IMR-90 (cell line): ENCODE data around the gene LAMC3. TPM values are rescaled to one million over a fixed set of nuclear protein-coding genes. Genes with fewer than 3 reads are reported as not detected.

ENCODE experiments used
- ATAC-seq: fragments of 200-7000 bp; cut with Tn5 transposase; 2 replicates; pipeline ENCODE4 v1.9.1; 2020; ENCODE audit warnings: low read depth, mild to moderate bottlenecking, moderate library complexity
- BruUV-seq: library from RNA; stranded (reverse); fragments of 400-500 nt; replicated peaks from 2 replicates; lab custom pipeline; 2021; lab: Mats Ljungman, UMichigan
- CTCF ChIA-PET: fragments of 300-600 bp; formaldehyde crosslinking; extraction: SDS; loops from one replicate; lab custom pipeline; 2021; ENCODE audit warnings: antibody characterized with exemption; lab: Yijun Ruan, JAX
- POLR2A ChIA-PET: fragments of 300-600 bp; sonication (Branson Sonifier 250); formaldehyde crosslinking; loops from one replicate; lab custom pipeline; 2022; ENCODE audit warnings: antibody characterized with exemption; ENCODE audit not compliant: unreplicated experiment; lab: Charles Lee
- DNase-seq: peaks from one replicate; pipeline ENCODE4 v3.0.0; 2013
- H2AFZ ChIP-seq: replicated peaks from 2 replicates; pipeline ENCODE3; 2013; ENCODE audit warnings: low read length, mild to moderate bottlenecking; ENCODE audit not compliant: poor library complexity
- H2AK5ac ChIP-seq: 2 replicates; pipeline ENCODE4 v1.6.1; 2013; ENCODE audit warnings: low read depth, low read length, inconsistent platforms
- H2AK9ac ChIP-seq: replicated peaks from 2 replicates; pipeline ENCODE3; 2013; ENCODE audit warnings: mild to moderate bottlenecking, low read depth, low read length, moderate library complexity; ENCODE audit not compliant: poor library complexity
- H2BK120ac ChIP-seq: 2 replicates; pipeline ENCODE4 v1.6.1; 2013; ENCODE audit warnings: low read depth, low read length, inconsistent platforms
- H2BK15ac ChIP-seq: 3 replicates; pipeline ENCODE4 v1.6.1; 2013; ENCODE audit warnings: low read depth, low read length, inconsistent platforms
- H2BK20ac ChIP-seq: 2 replicates; pipeline ENCODE4 v1.6.1; 2013; ENCODE audit warnings: low read depth, mild to moderate bottlenecking, inconsistent platforms, low read length, moderate library complexity
- H2BK5ac ChIP-seq: 2 replicates; pipeline ENCODE4 v1.6.1; 2013; ENCODE audit warnings: mild to moderate bottlenecking, low read depth, low read length, inconsistent platforms; ENCODE audit not compliant: poor library complexity, severe bottlenecking
- H3K14ac ChIP-seq: replicated peaks from 2 replicates; pipeline ENCODE4 v1.6.1; 2013; ENCODE audit warnings: low read depth, low read length, inconsistent platforms
- H3K18ac ChIP-seq: 2 replicates; pipeline ENCODE4 v1.6.1; 2013; ENCODE audit warnings: low read depth, low read length, control low read depth
- H3K23ac ChIP-seq: 2 replicates; pipeline ENCODE4 v1.6.1; 2013; ENCODE audit warnings: low read depth, low read length, inconsistent platforms
- H3K27ac ChIP-seq: 2 replicates; pipeline ENCODE4 v1.5.1; 2013; ENCODE audit warnings: mild to moderate bottlenecking, control low read depth, low read length; ENCODE audit not compliant: insufficient read depth
- H3K27me3 ChIP-seq: 2 replicates; pipeline ENCODE4 v1.6.1; 2013; ENCODE audit warnings: low read length; ENCODE audit not compliant: control insufficient read depth, insufficient read depth
- H3K36me3 ChIP-seq: 2 replicates; pipeline ENCODE4 v1.6.1; 2013; ENCODE audit warnings: low read length, mixed read lengths; ENCODE audit not compliant: control insufficient read depth, insufficient read depth
- H3K4ac ChIP-seq: 2 replicates; pipeline ENCODE4 v1.6.1; 2013; ENCODE audit warnings: low read depth, low read length, inconsistent platforms
- H3K4me1 ChIP-seq: 2 replicates; pipeline ENCODE4 v1.6.1; 2013; ENCODE audit warnings: low read length, mixed read lengths; ENCODE audit not compliant: control insufficient read depth, insufficient read depth
- H3K4me2 ChIP-seq: 2 replicates; pipeline ENCODE4 v1.6.1; 2013; ENCODE audit warnings: low read depth, mild to moderate bottlenecking, control low read depth, low read length, moderate library complexity
- H3K4me3 ChIP-seq: 2 replicates; pipeline ENCODE4 v1.5.1; 2013; ENCODE audit warnings: low read depth, mild to moderate bottlenecking, control low read depth, low read length, moderate library complexity; ENCODE audit not compliant: insufficient read depth
- H3K56ac ChIP-seq: 2 replicates; pipeline ENCODE4 v1.6.1; 2013; ENCODE audit warnings: low read length, inconsistent platforms; ENCODE audit not compliant: insufficient read depth; ENCODE audit errors: extremely low read depth
- H3K79me1 ChIP-seq, 2 experiments: 2 replicates each; pipeline ENCODE4 v1.6.1; 2013; ENCODE audit warnings: low read length in 2 of 2, inconsistent platforms in 1 of 2, low read depth in 1 of 2
- H3K9ac ChIP-seq: 2 replicates; pipeline ENCODE4 v1.6.1; 2013; ENCODE audit warnings: low read depth, low read length, control low read depth
- H3K9me1 ChIP-seq: 2 replicates; pipeline ENCODE4 v1.6.1; 2013; ENCODE audit warnings: low read length, inconsistent platforms; ENCODE audit not compliant: insufficient read depth
- H3K9me3 ChIP-seq: 2 replicates; pipeline ENCODE4 v1.6.1; 2013; ENCODE audit warnings: low read length; ENCODE audit not compliant: control insufficient read depth, insufficient read depth
- H4K20me1 ChIP-seq: 2 replicates; pipeline ENCODE4 v1.6.1; 2013; ENCODE audit warnings: low read length, inconsistent platforms; ENCODE audit not compliant: insufficient read depth
- H4K5ac ChIP-seq: 2 replicates; pipeline ENCODE4 v1.6.1; 2013; ENCODE audit warnings: mild to moderate bottlenecking, low read depth, low read length, control low read depth
- H4K8ac ChIP-seq, 2 experiments: 2 replicates each; pipeline ENCODE4 v1.6.1; 2013; ENCODE audit warnings: low read depth in 2 of 2, low read length in 2 of 2, control low read depth in 1 of 2, inconsistent platforms in 1 of 2
- H4K91ac ChIP-seq: 2 replicates; pipeline ENCODE4 v1.6.1; 2013; ENCODE audit warnings: low read depth, low read length, inconsistent platforms; ENCODE audit not compliant: insufficient read depth
- CEBPB ChIP-seq: IDR thresholded peaks from 2 replicates; pipeline ENCODE4 v1.6.1; 2012; ENCODE audit warnings: low read depth, low read length, improper control_type of control experiment
- CHD1 ChIP-seq: IDR thresholded peaks from 2 replicates; pipeline ENCODE4 v1.6.1; 2012; ENCODE audit warnings: low read depth, low read length, improper control_type of control experiment
- CTCF ChIP-seq: conservative IDR thresholded peaks from 2 replicates; pipeline ENCODE4 v1.5.1; 2012; ENCODE audit warnings: mild to moderate bottlenecking, low read depth, low read length, improper control_type of control experiment
- FOS ChIP-seq: fragments of 150-350 bp; IDR thresholded peaks from 2 replicates; pipeline ENCODE4 v1.6.1; 2016; ENCODE audit warnings: low read depth, low read length
- RAD21 ChIP-seq: IDR thresholded peaks from 2 replicates; pipeline ENCODE4 v1.6.1; 2012; ENCODE audit warnings: low read length, improper control_type of control experiment
- RFX5 ChIP-seq: IDR thresholded peaks from 2 replicates; pipeline ENCODE4 v1.8.0; 2012; ENCODE audit warnings: low read depth, mild to moderate bottlenecking, low read length, moderate library complexity
- WGBS, 2 experiments: methylation state at CpG; one replicate each; pipeline versions ENCODE4 v1.1.5 to v1.1.7; 2013; ENCODE audit warnings: missing lambda C conversion rate in 2 of 2; ENCODE audit not compliant: insufficient read length in 1 of 2; ENCODE audit errors: extremely low coverage in 2 of 2; 5-methylcytosine and 5-hydroxymethylcytosine counted together
- dilution Hi-C: fragments of 300-500 bp; cut with HindIII; formaldehyde crosslinking; loops from one replicate; pipeline ENCODE4 v1.14.3; 2018; ENCODE audit warnings: low sequenced_read_pairs; ENCODE audit not compliant: unreplicated experiment
- in situ Hi-C: fragments of 300-500 bp; cut with MboI; formaldehyde crosslinking; loops from 3 replicates; pipeline ENCODE4 v1.14.3; 2019; ENCODE audit warnings: low sequenced_read_pairs, inconsistent platforms, mixed read lengths
- intact Hi-C: fragments of 100-400 bp; cut with micrococcal nuclease; formaldehyde crosslinking; loops from 2 replicates; pipeline ENCODE4 v1.10.0; 2022
- polyA plus RNA-seq, 3 experiments: library from polyadenylated mRNA; depleted of rRNA; stranded (reverse); fragments of >200 nt; gene quantifications; 2 replicates each; pipeline ENCODE4 v1.2.3, GENCODE V29; 2012; ENCODE audit warnings: low replicate concordance in 1 of 3
- total RNA-seq: library from RNA; depleted of rRNA; stranded (reverse); fragments of >200 nt; gene quantifications from 2 replicates; pipeline ENCODE4 v1.2.3, GENCODE V29; 2012

Gene LAMC3
- total and polyA plus RNA-seq, 2 of the 4 experiments (the other 2 are of a cell fraction): not detected

GRCh38 chr9:131001021-131001420 is 8.0 kb upstream of the LAMC3 start:
- POLR2A ChIA-PET: no interaction called here
- WGBS, 2 experiments: 67% methylated on average over 1 of the region's 3 CpGs; no CpG with 5 or more reads in 1 of the 2 experiments

More at GRCh38 chr9:131001021-131001420, 8.0 kb upstream of the LAMC3 start:
- no peak overlapping the region for H4K8ac ChIP-seq
- no peak overlapping the region for H3K4ac ChIP-seq
- H2BK15ac ChIP-seq: no peak overlapping the region
- H2BK20ac ChIP-seq: no peak overlapping the region
- H3K14ac ChIP-seq: no peak overlapping the region
- no peaks in the 10 kb centered on the region for H3K9me3 ChIP-seq
- H3K4me2 ChIP-seq: no peak overlapping the region
- no peak overlapping the region for H4K5ac ChIP-seq
- no peak overlapping the region for H3K4me3 ChIP-seq
- TF ChIP-seq CHD1 (no peak), CTCF (no peak), RFX5 (no peak), CEBPB (no peak), FOS (no peak), RAD21 (no peak)
- in situ Hi-C loops (no loop called here), dilution Hi-C loops (no loop called here), intact Hi-C loops (no loop called here)
- H4K20me1 ChIP-seq: 0 out of 2 replicates have a peak, but pooled peaks cover 3% of the 10 kb centered on the region
- no peak overlapping the region for H3K23ac ChIP-seq
- H3K9ac ChIP-seq: no peak overlapping the region
- H3K56ac ChIP-seq: no peak overlapping the region
- H2AK5ac ChIP-seq: no peak overlapping the region
- CTCF ChIA-PET: no interaction called here
- H2AK9ac ChIP-seq: no peak overlapping the region
- BruUV-seq: no TSS peak
- H3K9me1 ChIP-seq: 0 out of 2 replicates have a peak, but pooled peaks cover 7% of the 10 kb centered on the region
- H3K18ac ChIP-seq: no peak overlapping the region
- H3K4me1 ChIP-seq: no peaks in the 10 kb centered on the region
- no peaks in the 10 kb centered on the region for H3K36me3 ChIP-seq
- H3K79me1 ChIP-seq: no peaks in the 10 kb centered on the region
- ATAC-seq (no peak), DNase-seq (no peak)
- H4K91ac ChIP-seq: no peak overlapping the region
- peaks cover 26% of the 10 kb centered on the region for H3K27me3 ChIP-seq
- H2BK120ac ChIP-seq: no peak overlapping the region
- H2AFZ ChIP-seq: no peak overlapping the region
- no peak overlapping the region for H3K27ac ChIP-seq
- no peak overlapping the region for H2BK5ac ChIP-seq
